K562 (cell line): ENCODE data around the gene PPIP5K2. TPM values are rescaled to one million over a fixed set of nuclear protein-coding genes. Genes with fewer than 3 reads are reported as not detected.

Source experiments
- DLX4 ChIP-seq: fragments of 250-450 bp; sonication (Bioruptor Pico); IDR thresholded peaks from 2 replicates; pipeline ENCODE4 v1.6.1; 2021; ENCODE audit warnings: mild to moderate bottlenecking
- ETV1 ChIP-seq: fragments of 450-650 bp; conservative IDR thresholded peaks from 2 replicates; pipeline ENCODE4 v1.6.1; 2016; ENCODE audit warnings: missing genetic modification characterization, control low read depth, low read depth, missing compliant biosample characterization
- KLF6 ChIP-seq: fragments of 250-450 bp; sonication (Bioruptor Pico); IDR thresholded peaks from 2 replicates; pipeline ENCODE4 v1.4.0; 2020; ENCODE audit warnings: mild to moderate bottlenecking, moderate library complexity, borderline replicate concordance
- MIER1 ChIP-seq: fragments of 450-650 bp; IDR thresholded peaks from 2 replicates; pipeline ENCODE4 v1.6.1; 2016; ENCODE audit warnings: antibody characterized with exemption, mild to moderate bottlenecking, low read depth
- NEUROD1 ChIP-seq: fragments of 150-350 bp; IDR thresholded peaks from 2 replicates; pipeline ENCODE4 v1.6.1; 2014; ENCODE audit warnings: borderline replicate concordance, low read length, low read depth; ENCODE audit not compliant: partially characterized antibody
- POLR2H ChIP-seq: IDR thresholded peaks from 2 replicates; pipeline ENCODE4 v1.6.1; 2016; ENCODE audit warnings: missing genetic modification characterization, low read depth, mild to moderate bottlenecking, control low read depth, missing compliant biosample characterization, moderate library complexity
- SETDB1 ChIP-seq: IDR thresholded peaks from one replicate; pipeline ENCODE4 v1.6.1; 2012; ENCODE audit warnings: low read length, control low read depth, inconsistent platforms
- SIX5 ChIP-seq, 2 experiments: IDR thresholded peaks; 2 replicates each; pipeline ENCODE4 v1.6.1; 2011; ENCODE audit warnings: low read length in 2 of 2, borderline replicate concordance in 1 of 2, low read depth in 1 of 2, mild to moderate bottlenecking in 1 of 2, moderate library complexity in 1 of 2; ENCODE audit not compliant: insufficient read depth in 1 of 2
- TCF7 ChIP-seq: sonication (generic); IDR thresholded peaks from 2 replicates; pipeline ENCODE4 v1.6.1; 2016; ENCODE audit warnings: antibody characterized with exemption, borderline replicate concordance
- ZNF175 ChIP-seq: fragments of 200-800 bp; sonication (Bioruptor generic); IDR thresholded peaks from 2 replicates; pipeline ENCODE4 v1.6.1; 2016; ENCODE audit warnings: low read depth, mild to moderate bottlenecking, missing genetic modification characterization, missing compliant biosample characterization
- ZNF23 ChIP-seq: fragments of 250-450 bp; sonication (Bioruptor Pico); IDR thresholded peaks from 2 replicates; pipeline ENCODE4 v1.4.0; 2020; ENCODE audit warnings: mild to moderate bottlenecking
- ZNF280B ChIP-seq: fragments of 250-450 bp; sonication (Bioruptor Pico); IDR thresholded peaks from 2 replicates; pipeline ENCODE4 v1.5.1; 2021; ENCODE audit warnings: mild to moderate bottlenecking
- ZNF324 ChIP-seq: fragments of 250-450 bp; sonication (Bioruptor Pico); IDR thresholded peaks from 2 replicates; pipeline ENCODE4 v1.4.0; 2020; ENCODE audit warnings: mild to moderate bottlenecking
- ZNF644 ChIP-seq: fragments of 200-800 bp; sonication (Bioruptor generic); IDR thresholded peaks from 2 replicates; pipeline ENCODE4 v1.6.1; 2016; ENCODE audit warnings: low read depth, missing genetic modification characterization, missing compliant biosample characterization
- polyA plus RNA-seq, 8 experiments: library from polyadenylated mRNA; depleted of rRNA in 4 of 8; stranded (reverse) in 5 of 8; unstranded in 3 of 8; fragments of >200 nt; fragmentation: Nextera tagmentation in 2 of 8; fragmentation: Illumina TruSeq in 1 of 8; extraction: Ambion mirVana in 2 of 8; extraction: Trizol in 1 of 8; gene quantifications; 2 replicates each; pipeline versions ENCODE4 v1.2.1 to v1.2.3, GENCODE V29; 2011 to 2014; ENCODE audit warnings: inconsistent platforms in 1 of 8, missing spikeins in 1 of 8
- total RNA-seq, 7 experiments: library from RNA; depleted of rRNA in 6 of 7; stranded (reverse); fragments of >200 nt in 6 of 7; fragmentation: Illumina TruSeq in 2 of 7; extraction: Trizol in 2 of 7; gene quantifications; 2 replicates each; pipeline versions ENCODE4 v1.2.1 to v1.2.3, GENCODE V29; 2011 to 2021; ENCODE audit warnings: low replicate concordance in 1 of 7
- TF ChIP-seq, protein P1 (sequence below): fragments of 250-450 bp; sonication (Bioruptor Pico); IDR thresholded peaks from 2 replicates; pipeline ENCODE4 v1.8.0; 2021; ENCODE audit warnings: moderate library complexity, mild to moderate bottlenecking, inconsistent platforms
- TF ChIP-seq, protein P2 (sequence below), 2 experiments: fragments of 450-650 bp in 1 of 2; IDR thresholded peaks; 2 replicates each; pipeline ENCODE4 v1.6.1; 2011 to 2017; ENCODE audit warnings: low read depth in 2 of 2, antibody characterized with exemption in 1 of 2, borderline replicate concordance in 1 of 2, low read length in 1 of 2, mild to moderate bottlenecking in 1 of 2, mixed read lengths in 1 of 2; ENCODE audit not compliant: control insufficient read depth in 1 of 2
- TF ChIP-seq, protein P3 (sequence below): fragments of 450-650 bp; IDR thresholded peaks from 2 replicates; pipeline ENCODE4 v1.6.1; 2017; ENCODE audit warnings: mild to moderate bottlenecking, moderate library complexity
- TF ChIP-seq, protein P4 (sequence below): sonication (generic); formaldehyde crosslinking; IDR thresholded peaks from 2 replicates; pipeline ENCODE4 v1.8.0; 2022; ENCODE audit warnings: mild to moderate bottlenecking, missing genetic modification reagents

The PPIP5K2 gene
- total and polyA plus RNA-seq, 9 of the 15 experiments (the other 6 are each of a cell fraction or from before 2014, with no cell fraction given), result 39.4 to 150 (median 99.1) TPM

- TF ChIP-seq MIER1, result no peak
- TF ChIP-seq, protein P1, sequence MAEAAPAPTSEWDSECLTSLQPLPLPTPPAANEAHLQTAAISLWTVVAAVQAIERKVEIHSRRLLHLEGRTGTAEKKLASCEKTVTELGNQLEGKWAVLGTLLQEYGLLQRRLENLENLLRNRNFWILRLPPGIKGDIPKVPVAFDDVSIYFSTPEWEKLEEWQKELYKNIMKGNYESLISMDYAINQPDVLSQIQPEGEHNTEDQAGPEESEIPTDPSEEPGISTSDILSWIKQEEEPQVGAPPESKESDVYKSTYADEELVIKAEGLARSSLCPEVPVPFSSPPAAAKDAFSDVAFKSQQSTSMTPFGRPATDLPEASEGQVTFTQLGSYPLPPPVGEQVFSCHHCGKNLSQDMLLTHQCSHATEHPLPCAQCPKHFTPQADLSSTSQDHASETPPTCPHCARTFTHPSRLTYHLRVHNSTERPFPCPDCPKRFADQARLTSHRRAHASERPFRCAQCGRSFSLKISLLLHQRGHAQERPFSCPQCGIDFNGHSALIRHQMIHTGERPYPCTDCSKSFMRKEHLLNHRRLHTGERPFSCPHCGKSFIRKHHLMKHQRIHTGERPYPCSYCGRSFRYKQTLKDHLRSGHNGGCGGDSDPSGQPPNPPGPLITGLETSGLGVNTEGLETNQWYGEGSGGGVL (CRISPR knock-in tag), result no peak
- TF ChIP-seq SETDB1, result no peak
- no peak for TF ChIP-seq POLR2H
- TF ChIP-seq ZNF175 (CRISPR knock-in tag), result no peak
- TF ChIP-seq TCF7, result no peak
- TF ChIP-seq, protein P2, sequence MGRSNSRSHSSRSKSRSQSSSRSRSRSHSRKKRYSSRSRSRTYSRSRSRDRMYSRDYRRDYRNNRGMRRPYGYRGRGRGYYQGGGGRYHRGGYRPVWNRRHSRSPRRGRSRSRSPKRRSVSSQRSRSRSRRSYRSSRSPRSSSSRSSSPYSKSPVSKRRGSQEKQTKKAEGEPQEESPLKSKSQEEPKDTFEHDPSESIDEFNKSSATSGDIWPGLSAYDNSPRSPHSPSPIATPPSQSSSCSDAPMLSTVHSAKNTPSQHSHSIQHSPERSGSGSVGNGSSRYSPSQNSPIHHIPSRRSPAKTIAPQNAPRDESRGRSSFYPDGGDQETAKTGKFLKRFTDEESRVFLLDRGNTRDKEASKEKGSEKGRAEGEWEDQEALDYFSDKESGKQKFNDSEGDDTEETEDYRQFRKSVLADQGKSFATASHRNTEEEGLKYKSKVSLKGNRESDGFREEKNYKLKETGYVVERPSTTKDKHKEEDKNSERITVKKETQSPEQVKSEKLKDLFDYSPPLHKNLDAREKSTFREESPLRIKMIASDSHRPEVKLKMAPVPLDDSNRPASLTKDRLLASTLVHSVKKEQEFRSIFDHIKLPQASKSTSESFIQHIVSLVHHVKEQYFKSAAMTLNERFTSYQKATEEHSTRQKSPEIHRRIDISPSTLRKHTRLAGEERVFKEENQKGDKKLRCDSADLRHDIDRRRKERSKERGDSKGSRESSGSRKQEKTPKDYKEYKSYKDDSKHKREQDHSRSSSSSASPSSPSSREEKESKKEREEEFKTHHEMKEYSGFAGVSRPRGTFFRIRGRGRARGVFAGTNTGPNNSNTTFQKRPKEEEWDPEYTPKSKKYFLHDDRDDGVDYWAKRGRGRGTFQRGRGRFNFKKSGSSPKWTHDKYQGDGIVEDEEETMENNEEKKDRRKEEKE (IDR thresholded peaks at IDR 0.05; ENCODE audit: borderline replicate concordance in 1 of 2, control insufficient read depth in 1 of 2, low read depth in 2 of 2, low read length in 1 of 2), result no peak
- TF ChIP-seq, protein P3, sequence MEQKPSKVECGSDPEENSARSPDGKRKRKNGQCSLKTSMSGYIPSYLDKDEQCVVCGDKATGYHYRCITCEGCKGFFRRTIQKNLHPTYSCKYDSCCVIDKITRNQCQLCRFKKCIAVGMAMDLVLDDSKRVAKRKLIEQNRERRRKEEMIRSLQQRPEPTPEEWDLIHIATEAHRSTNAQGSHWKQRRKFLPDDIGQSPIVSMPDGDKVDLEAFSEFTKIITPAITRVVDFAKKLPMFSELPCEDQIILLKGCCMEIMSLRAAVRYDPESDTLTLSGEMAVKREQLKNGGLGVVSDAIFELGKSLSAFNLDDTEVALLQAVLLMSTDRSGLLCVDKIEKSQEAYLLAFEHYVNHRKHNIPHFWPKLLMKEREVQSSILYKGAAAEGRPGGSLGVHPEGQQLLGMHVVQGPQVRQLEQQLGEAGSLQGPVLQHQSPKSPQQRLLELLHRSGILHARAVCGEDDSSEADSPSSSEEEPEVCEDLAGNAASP, result no peak
- TF ChIP-seq ZNF644 (tag), result no peak
- TF ChIP-seq, protein P4, sequence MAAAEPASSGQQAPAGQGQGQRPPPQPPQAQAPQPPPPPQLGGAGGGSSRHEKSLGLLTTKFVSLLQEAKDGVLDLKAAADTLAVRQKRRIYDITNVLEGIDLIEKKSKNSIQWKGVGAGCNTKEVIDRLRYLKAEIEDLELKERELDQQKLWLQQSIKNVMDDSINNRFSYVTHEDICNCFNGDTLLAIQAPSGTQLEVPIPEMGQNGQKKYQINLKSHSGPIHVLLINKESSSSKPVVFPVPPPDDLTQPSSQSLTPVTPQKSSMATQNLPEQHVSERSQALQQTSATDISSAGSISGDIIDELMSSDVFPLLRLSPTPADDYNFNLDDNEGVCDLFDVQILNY (CRISPR knock-in tag), result no peak
- TF ChIP-seq ZNF324 (CRISPR knock-in tag), result no peak
- no peak for TF ChIP-seq SIX5 (IDR thresholded peaks at IDR 0.05; ENCODE audit: borderline replicate concordance in 1 of 2, insufficient read depth in 1 of 2, low read depth in 1 of 2, low read length in 2 of 2)
- no peak for TF ChIP-seq DLX4 (CRISPR knock-in tag)
- TF ChIP-seq ZNF280B (CRISPR knock-in tag), result no peak
- no peak for TF ChIP-seq NEUROD1
- TF ChIP-seq KLF6 (CRISPR knock-in tag), result no peak
- TF ChIP-seq ZNF23 (CRISPR knock-in tag), result no peak
- 0 out of 2 replicates have a peak, but pooled peaks have one; percentile 48 for TF ChIP-seq ETV1 (tag)
These were observed 603 bp downstream of the PPIP5K2 start (continued) for GRCh38 chr5:103120607-103121200.
